Measurements from ENCODE around the gene SSBP3. TPM values are rescaled to one million over a fixed set of nuclear protein-coding genes. Genes with fewer than 3 reads are reported as not detected.

SSBP3 gene
- total and polyA plus RNA-seq, 9 of the 15 experiments (the other 6 are each of a cell fraction or from before 2014, with no cell fraction given) = 8.7 to 108 (median 33.8) TPM

GRCh38 chr1:54280651-54281050 lies 125.5 kb downstream of the SSBP3 start:
- 94% methylated on average over 12 of the region's 12 CpGs for WGBS (ENCODE audit: insufficient coverage, low coverage, missing lambda C conversion rate)
- Histone ChIP-seq H3K9me3 (replicated peaks; ENCODE audit: control insufficient read depth, insufficient read depth, low read depth, low read length) (no peaks in the 10 kb centered on the region), H3K9ac (ENCODE audit: insufficient read depth in 1 of 2, low read depth in 2 of 2, low read length in 2 of 2) (no peak overlapping the region), H3K9me1 (ENCODE audit: control insufficient read depth, insufficient read depth, low read length) (no peaks in the 10 kb centered on the region), H3K4me1 (replicated peaks in 1 of 2; ENCODE audit: control insufficient read depth in 2 of 2, insufficient read depth in 2 of 2, low read length in 2 of 2) (peaks cover 43 to 45% of the 10 kb centered on the region in 2 experiments), H3K36me3 (ENCODE audit: control insufficient read depth, insufficient read depth, low read length) (peaks cover 35% of the 10 kb centered on the region; the same call in 2 of the 3 replicates), H3K4me3 (no peak overlapping the region), H3K4me2 (ENCODE audit: insufficient read depth, low read length) (no peak overlapping the region), H2AFZ (ENCODE audit: low read depth, low read length) (no peak overlapping the region), H3K27ac (ENCODE audit: extremely low read depth, low read depth, low read length) (no peak overlapping the region), H4K20me1 (replicated peaks; ENCODE audit: control insufficient read depth, insufficient read depth, low read length) (peaks cover 5% of the 10 kb centered on the region), H3K27me3 (ENCODE audit: control insufficient read depth in 2 of 2, insufficient read depth in 2 of 2, low read length in 2 of 2) (no peaks in the 10 kb centered on the region), H3K79me2 (ENCODE audit: control insufficient read depth, insufficient read depth, low read length) (peaks cover 46% of the 10 kb centered on the region)
- no peak for DNase-seq (ENCODE audit: extremely low read depth in 1 of 4, low spot score in 3 of 4)
- FAIRE-seq = no peak
- in situ Hi-C loops (cut with MboI) = no loop called here
- no TSS peak for BruUV-seq (replicated peaks)
- POLR2A ChIA-PET = interaction anchor here (1.0 kb wide), 1 partner anchor 9 kb away, joined by 11 read pairs; no protein-coding TSS in a partner anchor
- TF ChIP-seq CREB3 (tag; conservative IDR thresholded peaks at IDR 0.05; ENCODE audit: low read depth) = no peak
- no peak for TF ChIP-seq SMAD3 (CRISPR knock-in tag; conservative IDR thresholded peaks at IDR 0.05)
- CTCF ChIA-PET (ENCODE audit: low intra/inter-chr PET ratio) = no interaction called here
- intact Hi-C loops (cut with micrococcal nuclease) = no loop called here
- no peak for ATAC-seq

GRCh38 chr1:54279457-54279856 lies 126.7 kb downstream of the SSBP3 start:
- ATAC-seq = no peak

More at GRCh38 chr1:54279457-54279856, 126.7 kb downstream of the SSBP3 start:
- intact Hi-C loops (cut with micrococcal nuclease) = no loop called here
- H2AFZ ChIP-seq (ENCODE audit: low read depth, low read length) = no peak overlapping the region
- peaks cover 6% of the 10 kb centered on the region for H4K20me1 ChIP-seq (replicated peaks; ENCODE audit: control insufficient read depth, insufficient read depth, low read length)
- no peak overlapping the region for H3K9ac ChIP-seq (ENCODE audit: insufficient read depth in 1 of 2, low read depth in 2 of 2, low read length in 2 of 2)
- TF ChIP-seq TAF15 (IDR thresholded peaks at IDR 0.05; ENCODE audit: low read depth, low read length) (no peak), ZSCAN32 (CRISPR knock-in tag; IDR thresholded peaks at IDR 0.05) (no peak), CTCFL (IDR thresholded peaks at IDR 0.05; ENCODE audit: borderline replicate concordance, insufficient read depth, low read depth, low read length, poor library complexity, severe bottlenecking) (no peak), NR3C1 (CRISPR knock-in tag; IDR thresholded peaks at IDR 0.05) (no peak), ID3 (CRISPR knock-in tag; IDR thresholded peaks at IDR 0.05) (no peak), ID3 (tag; IDR thresholded peaks at IDR 0.05) (no peak), TBL1XR1 (IDR thresholded peaks at IDR 0.05; ENCODE audit: low read length in 2 of 2) (no peak), FOXA1 (IDR thresholded peaks at IDR 0.05; ENCODE audit: borderline replicate concordance) (no peak)
- no peak for FAIRE-seq
- no peak for DNase-seq (ENCODE audit: extremely low read depth in 1 of 4, low spot score in 3 of 4)
- no peaks in the 10 kb centered on the region for H3K9me1 ChIP-seq (ENCODE audit: control insufficient read depth, insufficient read depth, low read length)
- no peak overlapping the region for H3K27ac ChIP-seq (ENCODE audit: extremely low read depth, low read depth, low read length)
- peaks cover 46% of the 10 kb centered on the region for H3K79me2 ChIP-seq (ENCODE audit: control insufficient read depth, insufficient read depth, low read length)
- 95% methylated on average over 8 of the region's 8 CpGs for WGBS (ENCODE audit: insufficient coverage, low coverage, missing lambda C conversion rate)
- BruUV-seq (replicated peaks) = no TSS peak
- POLR2A ChIA-PET = interaction anchor here (0.6 to 1.3 kb wide), 2 partner anchors 9 to 21 kb away, joined by 3 to 5 read pairs; no protein-coding TSS in a partner anchor
- no peak overlapping the region for H3K4me2 ChIP-seq (ENCODE audit: insufficient read depth, low read length)
- H3K4me1 ChIP-seq (replicated peaks in 1 of 2; ENCODE audit: control insufficient read depth in 2 of 2, insufficient read depth in 2 of 2, low read length in 2 of 2) = peaks cover 33 to 46% of the 10 kb centered on the region in 2 experiments
- CTCF ChIA-PET (ENCODE audit: low intra/inter-chr PET ratio) = no interaction called here
- in situ Hi-C loops (cut with MboI) = no loop called here
- H3K9me3 ChIP-seq (replicated peaks; ENCODE audit: control insufficient read depth, insufficient read depth, low read depth, low read length) = no peaks in the 10 kb centered on the region
- no peaks in the 10 kb centered on the region for H3K27me3 ChIP-seq (ENCODE audit: control insufficient read depth in 2 of 2, insufficient read depth in 2 of 2, low read length in 2 of 2)
- H3K4me3 ChIP-seq = no peak overlapping the region
- H3K36me3 ChIP-seq (ENCODE audit: control insufficient read depth, insufficient read depth, low read length) = peaks cover 35% of the 10 kb centered on the region; the same call in 2 of the 3 replicates
